Karpas-422 (cell line): ENCODE measurements around the gene KRT2. TPM values are rescaled to one million over a fixed set of nuclear protein-coding genes. Genes with fewer than 3 reads are reported as not detected.

Experiments used
- DNase-seq: peaks from one replicate; pipeline ENCODE4 v3.0.0-alpha.2; 2015
- H2AFZ ChIP-seq: fragments of 200-600 bp; sonication (generic); 2 replicates; pipeline ENCODE4 v1.6.1; 2014; ENCODE audit warnings: antibody characterized with exemption, low read length, mixed read lengths
- H3K27ac ChIP-seq: fragments of 200-600 bp; sonication (generic); 2 replicates; pipeline ENCODE4 v1.5.1; 2014; ENCODE audit warnings: mild to moderate bottlenecking, low read length, moderate library complexity
- H3K27me3 ChIP-seq: fragments of 200-600 bp; sonication (generic); 2 replicates; pipeline ENCODE4 v1.6.1; 2014; ENCODE audit warnings: low read length, mixed read lengths
- H3K36me3 ChIP-seq: fragments of 200-600 bp; sonication (generic); 2 replicates; pipeline ENCODE4 v1.6.1; 2014; ENCODE audit warnings: low read length, mixed read lengths; ENCODE audit not compliant: insufficient read depth
- H3K4me1 ChIP-seq: fragments of 200-600 bp; sonication (generic); 2 replicates; pipeline ENCODE4 v1.6.1; 2014; ENCODE audit warnings: mild to moderate bottlenecking, low read length, mixed read lengths
- H3K4me2 ChIP-seq: fragments of 200-600 bp; sonication (generic); 2 replicates; pipeline ENCODE4 v1.6.1; 2014; ENCODE audit warnings: low read length, low read depth, mild to moderate bottlenecking; ENCODE audit not compliant: poor library complexity, severe bottlenecking
- H3K4me3 ChIP-seq: fragments of 200-600 bp; sonication (generic); 2 replicates; pipeline ENCODE4 v1.5.1; 2014; ENCODE audit warnings: mild to moderate bottlenecking, antibody characterized with exemption, low read length, mixed read lengths
- H3K79me2 ChIP-seq: fragments of 200-600 bp; sonication (generic); 2 replicates; pipeline ENCODE4 v1.6.1; 2014; ENCODE audit warnings: mild to moderate bottlenecking, low read length, mixed read lengths
- H3K9ac ChIP-seq: fragments of 200-600 bp; sonication (generic); 2 replicates; pipeline ENCODE4 v1.6.0; 2014; ENCODE audit warnings: low read length
- H3K9me2 ChIP-seq: fragments of 200-600 bp; sonication (generic), shearing (Covaris generic); replicated peaks from 2 replicates; pipeline ENCODE4 v1.6.0; 2014; ENCODE audit warnings: mild to moderate bottlenecking, low read length, moderate library complexity; ENCODE audit not compliant: insufficient read depth
- H3K9me3 ChIP-seq: fragments of 300-700, 200-600 bp; sonication (generic); 2 replicates; pipeline ENCODE4 v1.6.1; 2014; ENCODE audit warnings: low read length, mixed read lengths
- H4K20me1 ChIP-seq: fragments of 200-600 bp; sonication (generic); 2 replicates; pipeline ENCODE4 v1.6.1; 2014; ENCODE audit warnings: mild to moderate bottlenecking, antibody characterized with exemption, low read length, low read depth; ENCODE audit not compliant: insufficient read depth
- total RNA-seq: library from RNA; depleted of rRNA; stranded (reverse); fragments of >200 nt; shearing (Covaris generic); gene quantifications from 2 replicates; pipeline ENCODE4 v1.2.3, GENCODE V29; 2014; ENCODE audit warnings: low replicate concordance

The KRT2 gene
- total RNA-seq, 1 experiment from 2014 or later = not detected

DNA sequence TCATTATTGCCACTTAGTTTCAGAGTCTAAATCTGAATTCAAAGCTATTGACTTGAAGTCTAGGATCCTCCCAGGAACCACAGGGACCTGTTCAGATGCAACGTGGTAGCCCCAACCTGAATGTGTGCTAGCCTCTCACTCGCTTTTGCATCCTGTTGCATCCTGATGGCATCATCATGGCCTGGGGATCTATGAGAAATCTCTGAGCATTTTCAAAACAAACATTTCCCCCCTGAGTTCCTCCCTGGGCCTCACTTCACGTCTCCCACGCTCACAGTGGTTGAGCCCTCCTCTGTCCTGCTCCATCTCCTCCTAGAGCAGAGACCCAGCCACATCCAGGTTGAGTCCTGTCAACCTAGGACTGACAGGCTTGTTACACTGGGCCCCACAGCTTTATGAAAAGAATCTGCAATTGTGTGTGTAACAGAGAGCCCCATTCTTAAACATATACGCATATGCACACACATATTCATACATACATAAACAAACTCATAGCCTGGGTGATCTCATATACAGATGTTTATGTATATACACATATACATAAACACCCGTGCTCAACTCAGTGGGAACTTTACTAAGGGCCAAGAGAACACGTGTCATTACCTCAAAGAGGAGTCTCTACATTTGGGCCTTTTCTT is 45.3 kb downstream of the KRT2 start:
- no peak overlapping the region for H3K4me3 ChIP-seq
- H3K27ac ChIP-seq = no peak overlapping the region
- H2AFZ ChIP-seq = no peak overlapping the region
- no peaks in the 10 kb centered on the region for H3K79me2 ChIP-seq
- DNase-seq = no peak
- H3K27me3 ChIP-seq = no peaks in the 10 kb centered on the region
- H3K4me1 ChIP-seq = no peaks in the 10 kb centered on the region
- H3K9me2 ChIP-seq = no peaks in the 10 kb centered on the region
- H3K36me3 ChIP-seq = no peaks in the 10 kb centered on the region
- no peaks in the 10 kb centered on the region for H3K9me3 ChIP-seq
- H3K9ac ChIP-seq = no peak overlapping the region
- H4K20me1 ChIP-seq = no peaks in the 10 kb centered on the region
- H3K4me2 ChIP-seq = no peak overlapping the region

DNA sequence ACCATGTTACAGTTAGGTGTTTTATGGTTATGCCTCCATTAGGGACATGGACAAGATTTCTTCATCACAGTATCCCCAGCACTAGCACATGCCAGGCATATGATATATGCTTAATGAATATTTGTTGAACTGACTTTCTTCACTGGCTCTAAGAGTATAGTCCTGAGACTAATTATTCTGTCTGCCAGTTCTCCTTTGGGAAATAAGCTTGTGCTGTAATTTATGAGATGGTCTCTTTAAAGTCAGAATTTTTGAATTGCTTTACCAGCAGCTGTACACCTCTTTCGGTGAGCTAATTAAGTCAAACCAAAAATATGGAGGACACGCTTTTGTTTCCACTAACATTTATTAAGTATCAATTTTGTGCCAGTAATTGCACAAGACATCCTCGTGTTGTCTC is 45.9 kb downstream of the KRT2 start:
- Histone ChIP-seq H3K9me3 (no peaks in the 10 kb centered on the region), H3K4me1 (no peaks in the 10 kb centered on the region), H3K79me2 (no peaks in the 10 kb centered on the region), H3K9ac (no peak overlapping the region), H3K27ac (no peak overlapping the region), H2AFZ (no peak overlapping the region), H3K27me3 (no peaks in the 10 kb centered on the region), H3K4me2 (no peak overlapping the region), H3K4me3 (no peak overlapping the region), H3K36me3 (no peaks in the 10 kb centered on the region), H4K20me1 (no peaks in the 10 kb centered on the region), H3K9me2 (no peaks in the 10 kb centered on the region)
- no peak for DNase-seq

DNA sequence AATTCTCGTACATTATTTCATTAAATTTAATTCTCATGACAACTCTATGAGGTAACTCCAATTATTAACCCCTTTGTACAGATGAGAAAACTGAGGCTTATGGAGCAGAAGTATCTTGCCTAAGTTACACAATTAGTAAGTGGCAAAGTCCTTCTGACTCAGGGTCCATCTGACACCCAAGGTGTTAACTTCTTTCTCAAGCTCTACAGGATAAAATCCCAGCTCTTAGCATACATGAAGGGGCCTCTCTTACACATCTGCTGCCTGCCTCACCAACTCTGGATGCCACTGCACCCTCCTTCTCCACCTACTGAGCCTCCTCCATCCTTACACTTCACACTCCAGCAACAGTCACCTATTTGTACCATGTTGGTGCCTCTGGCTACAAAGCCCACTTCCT is 46.5 kb downstream of the KRT2 start:
- no peak for DNase-seq
- H4K20me1 ChIP-seq = no peaks in the 10 kb centered on the region
- H3K4me2 ChIP-seq = no peak overlapping the region
- H3K79me2 ChIP-seq = no peaks in the 10 kb centered on the region
- no peaks in the 10 kb centered on the region for H3K9me2 ChIP-seq
- no peaks in the 10 kb centered on the region for H3K9me3 ChIP-seq
- no peak overlapping the region for H3K4me3 ChIP-seq
- no peaks in the 10 kb centered on the region for H3K36me3 ChIP-seq
- no peaks in the 10 kb centered on the region for H3K4me1 ChIP-seq
- no peak overlapping the region for H2AFZ ChIP-seq
- no peak overlapping the region for H3K9ac ChIP-seq
- no peaks in the 10 kb centered on the region for H3K27me3 ChIP-seq
- H3K27ac ChIP-seq = no peak overlapping the region

DNA sequence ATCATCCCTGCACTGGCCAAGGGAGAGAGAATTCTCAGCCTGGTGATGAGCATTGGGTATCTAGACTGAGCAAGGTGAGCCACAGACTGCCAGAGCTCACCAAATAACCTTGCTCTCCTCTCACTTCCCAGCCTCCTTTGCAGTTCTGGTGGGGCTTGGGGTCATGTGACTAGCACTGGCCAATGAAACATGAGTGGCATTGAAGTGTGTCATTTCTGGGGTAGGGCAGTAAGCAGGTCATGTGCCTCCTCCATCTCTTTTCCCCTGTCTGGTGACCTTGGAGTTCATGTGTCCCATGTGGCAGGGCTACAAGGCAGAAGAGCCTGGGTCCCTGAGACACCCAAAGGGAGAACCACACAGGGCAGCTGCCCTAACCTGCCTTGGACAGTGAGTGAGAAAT is 47.2 kb downstream of the KRT2 start:
- H3K4me2 ChIP-seq = no peak overlapping the region
- H3K36me3 ChIP-seq = no peaks in the 10 kb centered on the region
- no peaks in the 10 kb centered on the region for H3K9me3 ChIP-seq
- no peak overlapping the region for H3K27ac ChIP-seq
- H4K20me1 ChIP-seq = no peaks in the 10 kb centered on the region
- no peaks in the 10 kb centered on the region for H3K4me1 ChIP-seq
- no peaks in the 10 kb centered on the region for H3K9me2 ChIP-seq
- no peak overlapping the region for H3K9ac ChIP-seq
- no peak overlapping the region for H3K4me3 ChIP-seq
- no peaks in the 10 kb centered on the region for H3K79me2 ChIP-seq
- H3K27me3 ChIP-seq = no peaks in the 10 kb centered on the region
- no peak overlapping the region for H2AFZ ChIP-seq
- DNase-seq = no peak

DNA sequence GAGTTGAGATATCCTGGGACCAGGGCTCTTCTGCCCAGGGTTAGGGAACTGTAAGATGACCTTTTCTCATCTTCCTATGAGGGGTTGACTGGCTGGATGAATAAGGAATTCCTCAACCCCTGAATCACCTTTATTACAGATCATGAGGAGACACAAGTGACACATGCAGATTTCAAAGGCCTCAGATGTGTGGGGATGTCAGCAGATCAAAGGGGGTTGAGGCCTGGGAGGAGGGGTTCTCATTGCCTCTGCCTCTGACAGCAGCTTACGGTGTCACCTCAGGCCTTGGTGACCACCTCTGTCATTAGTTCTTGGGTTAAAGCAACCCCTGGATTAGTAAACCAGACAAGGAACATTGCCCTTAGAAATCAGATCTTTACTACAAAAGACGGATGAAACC is 48.7 kb downstream of the KRT2 start:
- Histone ChIP-seq H3K9me2 (no peaks in the 10 kb centered on the region), H3K27ac (no peak overlapping the region), H3K4me1 (no peaks in the 10 kb centered on the region)

DNA sequence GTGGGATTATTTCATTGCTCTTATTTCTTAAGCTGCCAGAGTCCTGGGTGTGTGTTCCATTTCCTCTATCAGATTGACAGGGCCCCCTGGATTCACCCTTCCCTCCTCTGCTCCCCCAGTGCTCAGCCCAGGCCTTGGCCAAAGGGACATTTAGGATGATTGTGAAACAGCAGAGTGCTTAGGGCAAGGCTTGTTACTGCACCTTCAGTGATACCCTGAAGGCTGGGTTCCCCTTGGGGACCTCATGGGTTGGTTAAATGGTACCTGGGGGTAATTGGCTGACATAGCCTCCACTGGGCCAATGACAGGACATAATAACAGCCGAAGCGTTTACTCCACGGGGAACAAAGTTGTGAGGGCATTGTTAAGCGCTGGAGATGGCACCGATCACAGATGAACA is 49.5 kb downstream of the KRT2 start:
- no peaks in the 10 kb centered on the region for H3K9me2 ChIP-seq
- H2AFZ ChIP-seq = no peak overlapping the region
- no peak overlapping the region for H3K4me2 ChIP-seq
- H3K79me2 ChIP-seq = no peaks in the 10 kb centered on the region
- H4K20me1 ChIP-seq = no peaks in the 10 kb centered on the region
- no peaks in the 10 kb centered on the region for H3K9me3 ChIP-seq
- H3K36me3 ChIP-seq = no peaks in the 10 kb centered on the region
- H3K4me3 ChIP-seq = no peak overlapping the region
- H3K27ac ChIP-seq = no peak overlapping the region
- no peaks in the 10 kb centered on the region for H3K4me1 ChIP-seq
- no peaks in the 10 kb centered on the region for H3K27me3 ChIP-seq
- DNase-seq = no peak
- no peak overlapping the region for H3K9ac ChIP-seq

More for the DNA sequence above, 48.7 kb downstream of the KRT2 start:
- Histone ChIP-seq H3K36me3 (no peaks in the 10 kb centered on the region), H3K9me3 (no peaks in the 10 kb centered on the region), H3K79me2 (no peaks in the 10 kb centered on the region), H3K4me3 (no peak overlapping the region), H3K9ac (no peak overlapping the region), H3K27me3 (no peaks in the 10 kb centered on the region), H4K20me1 (no peaks in the 10 kb centered on the region), H3K4me2 (no peak overlapping the region), H2AFZ (no peak overlapping the region)
- DNase-seq = no peak

DNA sequence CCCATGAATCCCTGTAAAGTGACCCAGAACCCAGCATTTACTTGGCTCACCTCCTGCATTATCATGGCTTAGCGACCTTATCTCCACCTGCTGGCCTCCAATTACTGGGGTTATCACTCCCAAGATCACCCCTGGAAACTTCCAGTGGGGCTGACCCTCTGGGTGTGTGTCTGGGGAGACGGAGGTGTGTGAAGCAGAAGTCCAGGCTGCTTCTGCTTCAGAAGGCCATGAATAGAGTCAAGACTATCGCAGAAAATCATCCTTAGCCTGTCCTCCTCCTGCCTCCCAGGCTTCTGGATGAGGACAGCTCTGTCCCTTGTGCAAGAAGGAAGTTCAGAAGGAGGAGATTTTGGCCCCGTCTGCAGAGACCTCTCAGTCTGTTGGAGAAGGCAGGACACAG is 50.3 kb downstream of the KRT2 start:
- no peak overlapping the region for H3K4me2 ChIP-seq
- H3K79me2 ChIP-seq = no peaks in the 10 kb centered on the region
- no peak overlapping the region for H2AFZ ChIP-seq
- no peak overlapping the region for H3K27ac ChIP-seq
- no peaks in the 10 kb centered on the region for H3K9me2 ChIP-seq
- H3K4me3 ChIP-seq = no peak overlapping the region
- no peak for DNase-seq
- H3K36me3 ChIP-seq = no peaks in the 10 kb centered on the region
- H3K27me3 ChIP-seq = no peaks in the 10 kb centered on the region
- no peak overlapping the region for H3K9ac ChIP-seq
- H3K4me1 ChIP-seq = no peaks in the 10 kb centered on the region
- H4K20me1 ChIP-seq = no peaks in the 10 kb centered on the region
- H3K9me3 ChIP-seq = no peaks in the 10 kb centered on the region

DNA sequence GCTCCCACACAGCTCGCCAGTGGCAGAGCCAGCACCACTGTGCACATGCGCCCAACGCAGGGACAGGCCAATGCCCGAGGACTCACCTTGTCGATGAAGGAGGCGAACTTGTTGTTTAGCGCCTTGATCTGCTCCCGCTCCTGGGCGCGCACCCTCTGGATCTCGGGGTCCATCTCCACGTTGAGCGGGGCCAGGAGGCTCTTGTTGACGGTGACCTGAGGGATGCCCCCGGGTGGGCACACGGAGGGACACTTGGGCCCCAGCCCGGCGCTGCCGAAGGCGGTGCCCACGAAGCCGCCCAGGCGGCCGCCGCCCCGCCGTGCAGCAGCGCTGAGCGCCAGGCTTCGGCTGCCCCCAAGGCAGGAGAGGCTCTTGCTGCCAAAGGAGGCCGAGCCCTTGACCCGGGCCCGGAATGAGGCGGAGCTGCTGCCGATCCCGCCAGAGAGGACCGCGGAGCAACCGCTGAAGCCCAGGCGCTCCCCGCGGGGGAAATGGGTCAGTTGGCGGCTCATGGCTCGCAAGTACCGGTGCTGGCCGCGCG is 51.0 kb downstream of the KRT2 start, which contains the start of gene KRT72:
Gene KRT72 (minus strand): TSS at position 523 of the 541 bp plus-strand sequence. CDS start 11 bp downstream, at position 512.
- Histone ChIP-seq H3K4me3 (no peak within 1 kb of the TSS), H3K4me1 (no peaks in the 10 kb centered on the region), H3K9me2 (no peaks in the 10 kb centered on the region), H3K27ac (no peak within 1 kb of the TSS), H3K9me3 (no peaks in the 10 kb centered on the region), H3K36me3 (no peaks in the 10 kb centered on the region), H2AFZ (no peak within 1 kb of the TSS), H4K20me1 (no peaks in the 10 kb centered on the region), H3K9ac (no peak within 1 kb of the TSS), H3K4me2 (no peak within 1 kb of the TSS), H3K79me2 (no peaks in the 10 kb centered on the region), H3K27me3 (no peaks in the 10 kb centered on the region)
- DNase-seq = no peak
